Body of pancreas (tissue), 4 donors: ENCODE results near the gene S100B.
A peak's percentile ranks its signal among the peaks of the same experiment; 100 is the strongest.

Experiments used
- POLR2A ChIP-seq, 3 donors: fragments of 450-650 bp; IDR thresholded peaks; one replicate each; pipeline ENCODE4 v1.6.1; 2016; ENCODE audit warnings: antibody characterized with exemption in 3 of 3, mild to moderate bottlenecking in 2 of 3
- TF ChIP-seq, protein P1 (sequence below), 7 experiments: fragments of 450-650 bp in 4 of 7; fragments of 200-600 bp in 3 of 7; sonication (generic) in 3 of 7; IDR thresholded peaks; one replicate each; pipeline ENCODE4 v1.5.1; 2016 to 2019; ENCODE audit warnings: antibody characterized with exemption in 7 of 7

DNA sequence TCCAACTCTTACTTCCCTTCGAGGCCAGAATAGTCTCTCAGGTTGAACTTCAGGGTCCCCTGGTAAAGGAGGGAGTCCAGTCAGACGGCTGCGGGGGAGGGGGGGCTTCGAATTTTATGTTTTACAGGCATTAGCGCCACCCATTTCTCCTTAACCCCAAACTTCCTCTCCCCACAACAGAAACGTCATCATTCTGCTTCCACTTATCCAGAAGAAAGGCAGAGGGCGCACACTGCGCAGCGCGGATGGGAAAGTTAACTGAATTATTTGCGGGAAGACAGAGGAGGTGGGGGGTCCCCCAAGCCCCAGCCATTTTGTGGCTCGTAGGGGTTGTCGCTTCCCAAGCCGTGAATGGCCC lies 30.1 kb upstream of the S100B start:
- TF ChIP-seq, protein P1, sequence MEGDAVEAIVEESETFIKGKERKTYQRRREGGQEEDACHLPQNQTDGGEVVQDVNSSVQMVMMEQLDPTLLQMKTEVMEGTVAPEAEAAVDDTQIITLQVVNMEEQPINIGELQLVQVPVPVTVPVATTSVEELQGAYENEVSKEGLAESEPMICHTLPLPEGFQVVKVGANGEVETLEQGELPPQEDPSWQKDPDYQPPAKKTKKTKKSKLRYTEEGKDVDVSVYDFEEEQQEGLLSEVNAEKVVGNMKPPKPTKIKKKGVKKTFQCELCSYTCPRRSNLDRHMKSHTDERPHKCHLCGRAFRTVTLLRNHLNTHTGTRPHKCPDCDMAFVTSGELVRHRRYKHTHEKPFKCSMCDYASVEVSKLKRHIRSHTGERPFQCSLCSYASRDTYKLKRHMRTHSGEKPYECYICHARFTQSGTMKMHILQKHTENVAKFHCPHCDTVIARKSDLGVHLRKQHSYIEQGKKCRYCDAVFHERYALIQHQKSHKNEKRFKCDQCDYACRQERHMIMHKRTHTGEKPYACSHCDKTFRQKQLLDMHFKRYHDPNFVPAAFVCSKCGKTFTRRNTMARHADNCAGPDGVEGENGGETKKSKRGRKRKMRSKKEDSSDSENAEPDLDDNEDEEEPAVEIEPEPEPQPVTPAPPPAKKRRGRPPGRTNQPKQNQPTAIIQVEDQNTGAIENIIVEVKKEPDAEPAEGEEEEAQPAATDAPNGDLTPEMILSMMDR (IDR thresholded peaks at IDR 0.05): peak in 4 of 7 experiments; percentile 28 to 33 (median 29)
- TF ChIP-seq POLR2A (IDR thresholded peaks at IDR 0.05): no peak
